ENCODE measurements around the gene MEIS1.

- TF ChIP-seq, protein P1, sequence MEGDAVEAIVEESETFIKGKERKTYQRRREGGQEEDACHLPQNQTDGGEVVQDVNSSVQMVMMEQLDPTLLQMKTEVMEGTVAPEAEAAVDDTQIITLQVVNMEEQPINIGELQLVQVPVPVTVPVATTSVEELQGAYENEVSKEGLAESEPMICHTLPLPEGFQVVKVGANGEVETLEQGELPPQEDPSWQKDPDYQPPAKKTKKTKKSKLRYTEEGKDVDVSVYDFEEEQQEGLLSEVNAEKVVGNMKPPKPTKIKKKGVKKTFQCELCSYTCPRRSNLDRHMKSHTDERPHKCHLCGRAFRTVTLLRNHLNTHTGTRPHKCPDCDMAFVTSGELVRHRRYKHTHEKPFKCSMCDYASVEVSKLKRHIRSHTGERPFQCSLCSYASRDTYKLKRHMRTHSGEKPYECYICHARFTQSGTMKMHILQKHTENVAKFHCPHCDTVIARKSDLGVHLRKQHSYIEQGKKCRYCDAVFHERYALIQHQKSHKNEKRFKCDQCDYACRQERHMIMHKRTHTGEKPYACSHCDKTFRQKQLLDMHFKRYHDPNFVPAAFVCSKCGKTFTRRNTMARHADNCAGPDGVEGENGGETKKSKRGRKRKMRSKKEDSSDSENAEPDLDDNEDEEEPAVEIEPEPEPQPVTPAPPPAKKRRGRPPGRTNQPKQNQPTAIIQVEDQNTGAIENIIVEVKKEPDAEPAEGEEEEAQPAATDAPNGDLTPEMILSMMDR (IDR thresholded peaks at IDR 0.05) = no peak
- TF ChIP-seq EZH2 (IDR thresholded peaks at IDR 0.05; ENCODE audit: borderline replicate concordance, insufficient read depth, low read depth, low read length, poor library complexity, severe bottlenecking) = no peak
These were observed 16.5 kb upstream of the MEIS1 start for GRCh38 chr2:66418381-66418780.

Data from B cell (primary cell).